GM21576 (cell line): ENCODE data around the gene SHC1.

Source experiments
- ATAC-seq: cut with Tn5 transposase; IDR thresholded peaks from one replicate; pipeline ENCODE4 v1.9.1; 2021; ENCODE audit warnings: mild to moderate bottlenecking, moderate library complexity; ENCODE audit not compliant: unreplicated experiment

SHC1 gene

GRCh38 chr1:155008015-155008941 is 37.7 kb upstream of the SHC1 start:
- ATAC-seq, result no peak

- ATAC-seq, result no peak
These were observed 36.8 kb upstream of the SHC1 start for GRCh38 chr1:155007251-155007828.

DNA sequence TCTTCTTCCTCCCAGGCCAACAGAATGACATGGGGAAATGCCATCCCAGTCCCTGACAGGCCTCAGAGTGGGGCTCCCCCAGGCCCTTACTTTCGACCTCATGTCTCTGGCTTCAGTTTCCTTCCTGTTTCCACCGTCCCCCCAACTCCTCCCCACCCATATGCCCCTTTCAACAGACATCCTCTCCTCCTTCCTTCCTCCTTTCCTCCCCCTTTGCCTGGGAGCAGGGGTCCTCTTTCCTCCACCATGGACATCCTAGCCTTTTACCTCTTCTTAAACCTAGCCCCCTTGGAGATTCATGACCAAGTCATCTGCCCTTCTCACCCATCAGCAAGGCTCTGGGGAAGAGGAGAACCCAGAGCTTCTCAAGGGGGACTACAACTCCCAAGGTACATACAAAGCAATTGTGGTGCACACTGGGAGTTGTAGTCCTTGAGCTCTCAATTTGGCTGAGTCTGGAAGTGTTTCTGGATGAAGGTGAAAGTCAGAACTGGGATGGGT is 36.1 kb upstream of the SHC1 start:
- no peak for ATAC-seq

DNA sequence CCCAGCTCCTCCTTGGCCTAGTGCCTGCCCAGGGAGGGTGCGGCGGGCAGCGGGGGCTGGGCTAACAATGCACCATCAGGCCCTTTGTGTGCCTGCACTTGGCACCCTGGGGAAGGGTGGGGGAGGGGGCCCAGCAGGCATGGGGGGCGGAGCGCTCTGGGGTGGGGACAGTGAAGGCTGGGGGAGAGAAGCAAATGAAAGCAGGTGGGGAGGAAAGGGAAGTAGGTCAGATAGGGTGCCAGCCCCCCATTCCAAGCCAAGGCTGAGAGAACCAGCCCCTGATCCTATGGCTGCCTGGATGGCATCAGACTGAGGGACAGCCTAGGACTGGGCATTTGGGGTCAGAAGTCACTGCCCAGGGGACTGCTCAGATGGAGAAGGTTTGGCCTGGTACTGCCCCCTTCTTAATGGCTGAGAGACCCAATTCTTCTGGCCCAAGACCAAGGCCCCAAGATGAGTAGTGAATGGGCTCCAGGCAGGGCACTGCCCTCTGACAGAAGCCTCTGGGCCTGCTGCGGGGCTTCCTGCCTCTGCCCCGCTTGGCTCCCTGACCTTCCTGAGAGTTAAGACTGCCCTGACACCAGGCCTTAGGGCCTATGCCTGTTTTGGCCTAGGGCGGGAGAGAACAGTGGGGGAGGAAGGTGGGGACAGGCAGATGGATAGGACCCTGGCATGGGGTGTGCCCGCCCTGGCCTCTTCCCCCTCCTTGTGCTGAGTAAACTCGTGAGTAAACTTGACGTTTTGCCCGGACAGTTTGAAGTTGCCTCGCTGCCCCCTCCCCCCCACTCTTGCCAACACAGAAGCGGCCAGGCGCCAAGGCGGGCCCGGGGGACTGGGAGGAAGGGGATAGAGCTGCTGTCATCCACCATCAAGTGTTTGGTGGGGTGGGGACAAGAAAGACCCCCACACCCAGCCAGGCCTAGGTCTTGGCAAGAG is 34.8 kb upstream of the SHC1 start:
- no peak for ATAC-seq

- ATAC-seq, result no peak
These were observed 34.0 kb upstream of the SHC1 start for GRCh38 chr1:155004352-155005075.

GRCh38 chr1:155003766-155004351 is 33.3 kb upstream of the SHC1 start:
- ATAC-seq, result no peak

GRCh38 chr1:155003227-155003765 is 32.7 kb upstream of the SHC1 start:
- no peak for ATAC-seq

DNA sequence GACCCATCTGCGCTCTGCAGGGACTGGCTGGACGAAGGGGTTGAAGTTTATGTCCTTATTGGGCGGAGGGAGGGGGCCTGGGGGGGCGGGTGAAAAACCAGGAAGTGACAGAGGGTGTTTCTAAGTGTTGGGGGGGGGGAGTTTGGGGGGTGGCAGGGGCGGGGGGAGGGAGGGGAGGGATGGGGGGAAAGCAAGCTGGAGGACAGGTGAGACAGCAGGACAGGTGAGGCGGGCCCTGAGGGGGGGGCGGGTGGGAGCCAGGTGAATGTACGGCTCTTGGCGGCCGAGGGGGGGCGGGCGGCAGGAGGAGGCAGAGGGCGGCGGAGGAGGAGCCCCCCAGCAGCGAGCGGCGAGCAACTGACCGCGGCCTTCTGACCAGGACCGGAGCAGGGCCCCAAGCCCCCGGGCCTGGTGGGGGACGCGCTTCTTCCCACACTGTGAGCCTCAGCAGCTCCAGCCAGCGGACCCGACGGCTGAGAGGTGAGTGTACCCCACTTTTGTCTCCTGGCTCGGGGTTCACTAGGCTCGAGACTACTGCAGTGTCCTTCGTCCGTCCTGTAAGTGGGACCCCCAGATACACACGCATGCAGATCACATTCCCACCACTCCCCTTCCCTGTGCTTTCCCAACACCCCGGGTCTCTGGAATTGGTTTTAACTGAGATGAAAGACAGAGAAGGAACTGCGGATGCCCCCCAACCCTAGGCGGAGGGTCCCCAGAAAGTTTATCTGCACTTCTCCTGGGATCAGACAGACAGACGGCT is 32.1 kb upstream of the SHC1 start, which contains the start of gene ZBTB7B:
Gene ZBTB7B, plus strand, starts transcription at position 339 of the 763 bp plus-strand sequence. CDS start 11,859 bp downstream, outside the sequence.
- no peak for ATAC-seq

GRCh38 chr1:155001675-155002463 is 31.3 kb upstream of the SHC1 start:
- ATAC-seq, result peak; percentile 46

GRCh38 chr1:155001425-155001674 is 30.8 kb upstream of the SHC1 start:
- ATAC-seq, result peak; percentile 11

GRCh38 chr1:155000726-155001424 is 30.3 kb upstream of the SHC1 start:
- ATAC-seq, result peak; percentile 45

- no peak for ATAC-seq
These were observed 29.8 kb upstream of the SHC1 start for GRCh38 chr1:155000411-155000725.

GRCh38 chr1:154999571-155000410 is 29.2 kb upstream of the SHC1 start:
- ATAC-seq, result no peak

- ATAC-seq, result no peak
These were observed 28.4 kb upstream of the SHC1 start for GRCh38 chr1:154998818-154999570.

GRCh38 chr1:154998201-154998780 is 27.7 kb upstream of the SHC1 start:
- ATAC-seq, result no peak
